Hepatocyte (in vitro differentiated cells): ENCODE measurements around the gene PRKAG2.

Source experiments
- CTCF ChIP-seq: fragments of 200-600 bp; sonication (generic); IDR thresholded peaks from 2 replicates; pipeline ENCODE4 v1.5.1; 2016; ENCODE audit warnings: antibody characterized with exemption, mild to moderate bottlenecking; ENCODE audit not compliant: poor library complexity
- EZH2 ChIP-seq: fragments of 200-600 bp; sonication (generic); IDR thresholded peaks from 2 replicates; pipeline ENCODE4 v1.6.1; 2016; ENCODE audit warnings: antibody characterized with exemption, mild to moderate bottlenecking, borderline replicate concordance

GRCh38 chr7:151839451-151839921, 37.4 kb downstream of the PRKAG2 start:
- TF ChIP-seq CTCF (no peak), EZH2 (no peak)
